ENCODE results near the gene CUL1.

- TF ChIP-seq, protein P1, sequence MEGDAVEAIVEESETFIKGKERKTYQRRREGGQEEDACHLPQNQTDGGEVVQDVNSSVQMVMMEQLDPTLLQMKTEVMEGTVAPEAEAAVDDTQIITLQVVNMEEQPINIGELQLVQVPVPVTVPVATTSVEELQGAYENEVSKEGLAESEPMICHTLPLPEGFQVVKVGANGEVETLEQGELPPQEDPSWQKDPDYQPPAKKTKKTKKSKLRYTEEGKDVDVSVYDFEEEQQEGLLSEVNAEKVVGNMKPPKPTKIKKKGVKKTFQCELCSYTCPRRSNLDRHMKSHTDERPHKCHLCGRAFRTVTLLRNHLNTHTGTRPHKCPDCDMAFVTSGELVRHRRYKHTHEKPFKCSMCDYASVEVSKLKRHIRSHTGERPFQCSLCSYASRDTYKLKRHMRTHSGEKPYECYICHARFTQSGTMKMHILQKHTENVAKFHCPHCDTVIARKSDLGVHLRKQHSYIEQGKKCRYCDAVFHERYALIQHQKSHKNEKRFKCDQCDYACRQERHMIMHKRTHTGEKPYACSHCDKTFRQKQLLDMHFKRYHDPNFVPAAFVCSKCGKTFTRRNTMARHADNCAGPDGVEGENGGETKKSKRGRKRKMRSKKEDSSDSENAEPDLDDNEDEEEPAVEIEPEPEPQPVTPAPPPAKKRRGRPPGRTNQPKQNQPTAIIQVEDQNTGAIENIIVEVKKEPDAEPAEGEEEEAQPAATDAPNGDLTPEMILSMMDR (IDR thresholded peaks at IDR 0.05), result no peak
- TF ChIP-seq POLR2A (IDR thresholded peaks at IDR 0.05), result peak in 1 of 2 donors; percentile 35
Observed at GRCh38 chr7:148697256-148698006, 1.3 kb upstream of the CUL1 start.
